ENCODE results near the gene RMND5A. TPM values are rescaled to one million over a fixed set of nuclear protein-coding genes. Genes with fewer than 3 reads are reported as not detected.

RMND5A gene
- total RNA-seq, 1 experiment from 2014 or later: 41.0 TPM

DNA sequence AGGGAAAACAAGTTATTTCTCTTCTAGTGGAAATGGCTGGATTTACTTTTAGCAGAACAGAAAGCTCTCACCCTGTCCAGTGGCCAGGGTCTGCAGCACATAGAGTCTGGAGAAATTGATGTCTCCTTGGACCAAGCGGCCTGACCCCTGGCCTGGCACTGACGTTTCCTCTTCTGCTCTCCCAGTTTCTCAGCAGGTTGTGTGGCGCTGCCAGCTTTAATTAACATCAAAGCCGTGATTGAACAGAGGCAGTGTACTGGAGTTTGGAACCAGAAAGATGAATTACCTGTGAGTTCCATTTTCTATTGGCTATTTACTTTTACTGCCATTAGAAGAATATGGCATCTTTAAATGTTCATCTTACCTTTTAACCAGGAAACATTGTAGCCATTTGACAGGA, 49.7 kb downstream of the RMND5A start:
- no peaks in the 10 kb centered on the region for H3K4me1 Mint-ChIP-seq (ENCODE audit: insufficient read depth, unreplicated experiment)
- H3K27ac Mint-ChIP-seq (ENCODE audit: low read depth, unreplicated experiment): no peak overlapping the region
- peaks cover 78% of the 10 kb centered on the region for H3K36me3 Mint-ChIP-seq (ENCODE audit: insufficient read depth, unreplicated experiment)
- BruUV-seq (replicated peaks): no TSS peak
- TF ChIP-seq, protein P1, sequence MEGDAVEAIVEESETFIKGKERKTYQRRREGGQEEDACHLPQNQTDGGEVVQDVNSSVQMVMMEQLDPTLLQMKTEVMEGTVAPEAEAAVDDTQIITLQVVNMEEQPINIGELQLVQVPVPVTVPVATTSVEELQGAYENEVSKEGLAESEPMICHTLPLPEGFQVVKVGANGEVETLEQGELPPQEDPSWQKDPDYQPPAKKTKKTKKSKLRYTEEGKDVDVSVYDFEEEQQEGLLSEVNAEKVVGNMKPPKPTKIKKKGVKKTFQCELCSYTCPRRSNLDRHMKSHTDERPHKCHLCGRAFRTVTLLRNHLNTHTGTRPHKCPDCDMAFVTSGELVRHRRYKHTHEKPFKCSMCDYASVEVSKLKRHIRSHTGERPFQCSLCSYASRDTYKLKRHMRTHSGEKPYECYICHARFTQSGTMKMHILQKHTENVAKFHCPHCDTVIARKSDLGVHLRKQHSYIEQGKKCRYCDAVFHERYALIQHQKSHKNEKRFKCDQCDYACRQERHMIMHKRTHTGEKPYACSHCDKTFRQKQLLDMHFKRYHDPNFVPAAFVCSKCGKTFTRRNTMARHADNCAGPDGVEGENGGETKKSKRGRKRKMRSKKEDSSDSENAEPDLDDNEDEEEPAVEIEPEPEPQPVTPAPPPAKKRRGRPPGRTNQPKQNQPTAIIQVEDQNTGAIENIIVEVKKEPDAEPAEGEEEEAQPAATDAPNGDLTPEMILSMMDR (IDR thresholded peaks at IDR 0.05; ENCODE audit: unreplicated experiment): no peak
- ChIA-PET POLR2A (no interaction called here), CTCF (no interaction called here)
- no peak for DNase-seq (ENCODE audit: unreplicated experiment)
- no peak overlapping the region for H3K4me3 Mint-ChIP-seq (ENCODE audit: unreplicated experiment)
- intact Hi-C loops (cut with micrococcal nuclease): no loop called here
- no peaks in the 10 kb centered on the region for H3K9me3 Mint-ChIP-seq (ENCODE audit: unreplicated experiment)
- no peaks in the 10 kb centered on the region for H3K27me3 Mint-ChIP-seq (ENCODE audit: insufficient read depth, unreplicated experiment)

DNA sequence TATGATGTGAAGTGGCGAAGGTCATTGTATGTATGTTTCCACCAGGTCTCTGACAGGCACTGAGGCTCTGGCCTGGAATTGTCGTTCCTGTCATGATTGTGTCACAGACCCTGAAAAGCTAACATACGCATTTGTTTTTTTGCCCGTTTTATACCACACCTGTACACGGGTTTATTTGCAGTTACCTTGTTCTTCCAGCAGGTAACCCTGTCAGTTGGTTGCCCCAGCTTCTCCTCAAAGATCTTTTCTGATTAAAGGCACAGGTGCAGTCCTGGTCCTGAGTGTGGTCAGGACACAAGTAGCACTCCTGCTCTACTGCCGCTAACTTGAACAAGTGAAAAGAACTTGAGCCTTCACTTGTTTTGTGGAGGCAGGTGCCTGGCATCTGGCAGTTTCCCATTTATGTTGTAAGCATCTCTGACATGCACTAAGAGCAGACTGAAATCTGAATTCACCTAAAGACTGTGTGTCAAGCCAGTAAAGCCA, 50.8 kb downstream of the RMND5A start:
- Mint-ChIP-seq H3K27ac (ENCODE audit: low read depth, unreplicated experiment) (no peak overlapping the region), H3K4me1 (ENCODE audit: insufficient read depth, unreplicated experiment) (no peaks in the 10 kb centered on the region), H3K36me3 (ENCODE audit: insufficient read depth, unreplicated experiment) (peaks cover 80% of the 10 kb centered on the region), H3K4me3 (ENCODE audit: unreplicated experiment) (no peak overlapping the region), H3K27me3 (ENCODE audit: insufficient read depth, unreplicated experiment) (no peaks in the 10 kb centered on the region), H3K9me3 (ENCODE audit: unreplicated experiment) (no peaks in the 10 kb centered on the region)
- BruUV-seq (replicated peaks): no TSS peak
- TF ChIP-seq, protein P1 (IDR thresholded peaks at IDR 0.05; ENCODE audit: unreplicated experiment): no peak
- intact Hi-C loops (cut with micrococcal nuclease): no loop called here
- POLR2A ChIA-PET: interaction anchor here (0.6 kb wide), 1 partner anchor 253 kb away, joined by 3 read pairs; no protein-coding TSS in a partner anchor
- no peak for DNase-seq (ENCODE audit: unreplicated experiment)
- CTCF ChIA-PET: no interaction called here

DNA sequence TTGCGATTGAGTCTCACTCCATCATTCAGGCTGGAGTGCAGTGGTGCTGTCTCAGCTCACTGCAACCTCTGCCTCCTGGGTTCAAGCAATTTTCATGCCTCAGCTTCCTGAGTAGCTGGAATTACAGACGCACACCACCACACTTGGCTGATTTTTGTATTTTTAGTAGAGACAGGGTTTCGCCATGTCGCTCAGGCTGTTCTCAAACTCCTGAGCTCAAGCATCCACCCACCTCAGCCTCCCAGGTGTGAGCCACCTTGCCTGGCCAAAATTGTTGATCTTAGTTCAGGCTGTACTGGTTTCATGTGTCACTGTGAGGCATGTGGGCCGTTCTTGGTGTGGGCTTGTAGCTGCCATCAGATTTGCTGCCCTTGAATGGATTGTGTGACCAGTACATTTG, 52.5 kb downstream of the RMND5A start:
- CTCF ChIA-PET: interaction anchor here (1.8 kb wide), 1 partner anchor 8 kb away, joined by 8 read pairs; no protein-coding TSS in a partner anchor
- DNase-seq (ENCODE audit: unreplicated experiment): no peak
- Mint-ChIP-seq H3K4me1 (ENCODE audit: insufficient read depth, unreplicated experiment) (no peaks in the 10 kb centered on the region), H3K4me3 (ENCODE audit: unreplicated experiment) (no peak overlapping the region), H3K27me3 (ENCODE audit: insufficient read depth, unreplicated experiment) (no peaks in the 10 kb centered on the region), H3K36me3 (ENCODE audit: insufficient read depth, unreplicated experiment) (peaks cover 75% of the 10 kb centered on the region), H3K9me3 (ENCODE audit: unreplicated experiment) (no peaks in the 10 kb centered on the region), H3K27ac (ENCODE audit: low read depth, unreplicated experiment) (no peak overlapping the region)
- BruUV-seq (replicated peaks): no TSS peak
- POLR2A ChIA-PET: interaction anchor here (0.6 to 1.5 kb wide), 2 partner anchors 10 to 1253 kb away, joined by 4 read pairs; no protein-coding TSS in a partner anchor
- intact Hi-C loops (cut with micrococcal nuclease): no loop called here
- TF ChIP-seq, protein P1 (IDR thresholded peaks at IDR 0.05; ENCODE audit: unreplicated experiment): no peak

DNA sequence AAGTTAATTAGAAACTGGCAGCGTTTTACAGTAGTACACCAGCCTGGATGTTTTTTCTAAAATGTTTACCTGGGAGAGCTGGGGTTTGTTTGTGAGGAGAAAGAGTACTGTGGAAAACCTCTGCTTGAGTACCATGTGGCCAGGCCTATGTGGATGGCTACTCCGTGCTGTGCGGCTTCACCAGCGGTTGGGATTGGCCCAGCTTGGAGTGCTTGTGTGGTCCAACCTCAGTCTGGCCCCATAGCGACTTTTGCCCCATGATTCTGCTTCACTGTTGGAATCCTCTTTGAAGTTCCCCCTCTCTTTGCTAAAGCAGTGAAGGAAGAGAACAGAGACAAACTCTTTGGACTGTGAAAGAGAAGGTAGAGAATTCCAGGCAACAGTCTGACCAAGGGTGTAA, 54.8 kb downstream of the RMND5A start:
- peaks cover 70% of the 10 kb centered on the region for H3K36me3 Mint-ChIP-seq (ENCODE audit: insufficient read depth, unreplicated experiment)
- no peaks in the 10 kb centered on the region for H3K4me1 Mint-ChIP-seq (ENCODE audit: insufficient read depth, unreplicated experiment)
- H3K4me3 Mint-ChIP-seq (ENCODE audit: unreplicated experiment): no peak overlapping the region
- no peak overlapping the region for H3K27ac Mint-ChIP-seq (ENCODE audit: low read depth, unreplicated experiment)
- H3K27me3 Mint-ChIP-seq (ENCODE audit: insufficient read depth, unreplicated experiment): no peaks in the 10 kb centered on the region
- TF ChIP-seq, protein P1 (IDR thresholded peaks at IDR 0.05; ENCODE audit: unreplicated experiment): no peak
- H3K9me3 Mint-ChIP-seq (ENCODE audit: unreplicated experiment): no peaks in the 10 kb centered on the region
- intact Hi-C loops (cut with micrococcal nuclease): no loop called here
- POLR2A ChIA-PET: no interaction called here
- TSS peak; percentile 8 for BruUV-seq (replicated peaks)
- no peak for DNase-seq (ENCODE audit: unreplicated experiment)
- CTCF ChIA-PET: interaction anchor here (1.1 kb wide), 1 partner anchor 10 kb away, joined by 4 read pairs; no protein-coding TSS in a partner anchor
